ENCODE results near the gene CBLN1.

Gene CBLN1

DNA sequence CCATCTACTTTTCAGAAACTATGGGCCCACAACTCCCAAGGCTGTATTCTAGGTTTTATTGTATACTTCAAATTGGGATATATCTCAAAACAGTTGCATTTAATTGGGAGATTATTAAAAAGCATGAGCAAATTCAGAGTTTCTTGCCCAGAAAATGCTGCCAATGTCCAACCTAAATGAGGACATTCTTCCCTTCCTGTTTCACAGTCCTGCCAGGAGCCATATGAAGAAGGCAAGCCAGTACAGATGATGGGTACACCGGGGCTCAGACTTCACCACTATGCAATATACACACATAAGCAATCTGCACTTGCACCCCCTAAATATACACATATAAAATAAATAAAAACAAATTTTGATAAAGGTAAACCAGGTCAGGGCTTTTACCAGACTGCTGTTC, 34.0 kb upstream of the CBLN1 start:
- no peaks in the 10 kb centered on the region for H3K9me3 ChIP-seq
- H3K4me1 ChIP-seq (ENCODE audit: control insufficient read depth in 1 of 2, insufficient read depth in 1 of 2, low read depth in 1 of 2, low read length in 1 of 2), result no peaks in the 10 kb centered on the region
- TF ChIP-seq, protein P1, sequence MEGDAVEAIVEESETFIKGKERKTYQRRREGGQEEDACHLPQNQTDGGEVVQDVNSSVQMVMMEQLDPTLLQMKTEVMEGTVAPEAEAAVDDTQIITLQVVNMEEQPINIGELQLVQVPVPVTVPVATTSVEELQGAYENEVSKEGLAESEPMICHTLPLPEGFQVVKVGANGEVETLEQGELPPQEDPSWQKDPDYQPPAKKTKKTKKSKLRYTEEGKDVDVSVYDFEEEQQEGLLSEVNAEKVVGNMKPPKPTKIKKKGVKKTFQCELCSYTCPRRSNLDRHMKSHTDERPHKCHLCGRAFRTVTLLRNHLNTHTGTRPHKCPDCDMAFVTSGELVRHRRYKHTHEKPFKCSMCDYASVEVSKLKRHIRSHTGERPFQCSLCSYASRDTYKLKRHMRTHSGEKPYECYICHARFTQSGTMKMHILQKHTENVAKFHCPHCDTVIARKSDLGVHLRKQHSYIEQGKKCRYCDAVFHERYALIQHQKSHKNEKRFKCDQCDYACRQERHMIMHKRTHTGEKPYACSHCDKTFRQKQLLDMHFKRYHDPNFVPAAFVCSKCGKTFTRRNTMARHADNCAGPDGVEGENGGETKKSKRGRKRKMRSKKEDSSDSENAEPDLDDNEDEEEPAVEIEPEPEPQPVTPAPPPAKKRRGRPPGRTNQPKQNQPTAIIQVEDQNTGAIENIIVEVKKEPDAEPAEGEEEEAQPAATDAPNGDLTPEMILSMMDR (IDR thresholded peaks at IDR 0.05), result no peak
- no peak overlapping the region for H3K27ac ChIP-seq
- peaks cover 19% of the 10 kb centered on the region for H3K27me3 ChIP-seq
- H3K4me3 ChIP-seq (ENCODE audit: low read depth in 1 of 2, low read length in 1 of 2), result no peak overlapping the region
- no peaks in the 10 kb centered on the region for H3K36me3 ChIP-seq

DNA sequence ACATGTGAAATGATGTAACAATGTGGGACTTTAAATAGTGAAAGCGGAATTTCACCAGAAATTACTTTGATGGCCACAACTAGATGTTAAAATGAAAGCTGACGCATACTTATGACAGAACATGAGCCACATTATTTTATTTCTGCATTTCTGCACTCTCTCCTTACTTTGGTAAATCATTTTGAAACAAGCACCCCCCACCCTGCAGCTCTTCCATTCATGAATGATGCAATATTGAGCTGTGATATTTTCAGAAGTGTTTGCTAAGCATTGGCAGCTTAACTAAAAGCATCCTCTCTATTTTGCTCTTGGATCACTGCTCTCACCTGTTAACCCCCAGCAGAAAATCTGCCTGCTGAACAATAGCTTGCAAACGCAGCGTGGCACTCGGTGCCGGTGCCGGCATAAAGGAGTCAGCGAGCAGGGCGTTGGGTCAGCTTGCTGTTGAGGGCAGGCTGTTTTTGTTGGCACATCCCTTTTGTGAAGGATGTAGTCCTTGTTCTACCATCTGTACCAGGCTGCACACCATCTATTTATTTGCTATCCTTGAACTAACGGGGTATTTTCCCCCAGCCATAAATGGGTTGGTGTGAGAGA, 30.8 kb upstream of the CBLN1 start:
- peaks cover 30% of the 10 kb centered on the region for H3K27me3 ChIP-seq
- no peaks in the 10 kb centered on the region for H3K36me3 ChIP-seq
- TF ChIP-seq, protein P1 (IDR thresholded peaks at IDR 0.05), result no peak
- H3K4me3 ChIP-seq (ENCODE audit: low read depth in 1 of 2, low read length in 1 of 2), result no peak overlapping the region
- H3K9me3 ChIP-seq, result no peaks in the 10 kb centered on the region
- no peak overlapping the region for H3K27ac ChIP-seq
- no peaks in the 10 kb centered on the region for H3K4me1 ChIP-seq (ENCODE audit: control insufficient read depth in 1 of 2, insufficient read depth in 1 of 2, low read depth in 1 of 2, low read length in 1 of 2)

DNA sequence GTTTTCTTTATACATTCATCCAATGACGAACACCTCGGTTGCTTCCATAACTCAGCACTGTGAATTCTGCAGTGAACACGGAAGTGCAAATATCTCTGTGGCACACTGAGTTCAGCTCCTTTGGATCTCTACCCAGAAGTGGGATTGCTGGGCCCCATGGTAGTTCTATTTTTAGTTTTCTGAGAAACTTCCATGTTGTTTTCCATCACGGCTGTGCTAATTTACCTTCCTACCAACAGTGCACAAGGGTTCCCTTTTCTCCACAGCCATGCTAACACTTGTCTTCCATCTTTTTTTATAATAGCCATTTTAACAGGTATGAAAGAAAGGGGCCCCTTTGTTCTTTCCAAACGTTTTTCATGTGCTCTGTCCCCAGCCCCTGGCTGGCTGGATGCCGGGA, 30.2 kb upstream of the CBLN1 start:
- no peaks in the 10 kb centered on the region for H3K36me3 ChIP-seq
- H3K27ac ChIP-seq, result no peak overlapping the region
- H3K4me1 ChIP-seq (ENCODE audit: control insufficient read depth in 1 of 2, insufficient read depth in 1 of 2, low read depth in 1 of 2, low read length in 1 of 2), result no peaks in the 10 kb centered on the region
- H3K27me3 ChIP-seq, result peaks cover 30% of the 10 kb centered on the region
- H3K9me3 ChIP-seq, result no peaks in the 10 kb centered on the region
- no peak overlapping the region for H3K4me3 ChIP-seq (ENCODE audit: low read depth in 1 of 2, low read length in 1 of 2)
- TF ChIP-seq, protein P1 (IDR thresholded peaks at IDR 0.05), result no peak

DNA sequence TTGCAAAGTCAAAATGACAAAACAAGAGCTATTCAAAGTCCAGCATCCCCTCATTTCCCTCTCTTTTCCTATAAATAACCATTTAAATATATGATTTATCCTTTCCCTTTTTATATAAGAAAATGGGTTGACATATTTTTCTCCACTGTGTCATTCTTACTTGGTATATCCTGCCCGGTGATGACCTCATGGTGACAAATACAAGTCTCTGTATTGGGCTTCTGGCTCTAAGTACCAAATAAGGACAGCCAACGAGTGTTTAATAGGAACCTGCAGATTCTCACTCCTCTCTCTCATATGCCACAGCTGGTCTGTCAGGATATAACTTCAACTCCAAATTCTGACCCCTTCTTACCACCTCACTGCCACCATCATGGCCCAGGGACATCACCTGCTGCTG, 25.5 kb upstream of the CBLN1 start:
- Histone ChIP-seq H3K9me3 (no peaks in the 10 kb centered on the region), H3K27ac (no peak overlapping the region), H3K27me3 (peaks cover 37% of the 10 kb centered on the region), H3K4me1 (ENCODE audit: control insufficient read depth in 1 of 2, insufficient read depth in 1 of 2, low read depth in 1 of 2, low read length in 1 of 2) (no peaks in the 10 kb centered on the region), H3K36me3 (no peaks in the 10 kb centered on the region), H3K4me3 (ENCODE audit: low read depth in 1 of 2, low read length in 1 of 2) (no peak overlapping the region)
- TF ChIP-seq, protein P1 (IDR thresholded peaks at IDR 0.05), result no peak

DNA sequence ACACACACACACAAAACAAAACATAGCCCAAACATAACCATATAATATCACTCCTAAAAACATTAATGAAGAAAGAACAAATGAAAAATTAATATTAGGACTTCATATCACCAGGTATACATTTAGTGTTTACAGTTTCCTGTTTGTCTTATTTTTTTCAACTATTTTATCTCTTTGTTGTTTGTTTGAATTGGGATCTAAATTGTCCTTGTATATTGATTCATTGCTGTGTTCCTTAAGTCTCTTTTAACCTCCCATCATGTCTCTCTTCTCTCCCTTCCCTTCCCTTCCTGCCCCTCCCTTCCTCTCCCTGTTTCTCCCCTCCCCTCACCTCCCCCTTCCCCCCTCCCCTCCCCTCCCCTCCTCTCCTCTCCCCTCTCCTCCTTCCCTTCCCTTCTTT, 23.8 kb upstream of the CBLN1 start:
- no peak overlapping the region for H3K27ac ChIP-seq
- H3K9me3 ChIP-seq, result no peaks in the 10 kb centered on the region
- TF ChIP-seq, protein P1 (IDR thresholded peaks at IDR 0.05), result no peak
- no peaks in the 10 kb centered on the region for H3K4me1 ChIP-seq (ENCODE audit: control insufficient read depth in 1 of 2, insufficient read depth in 1 of 2, low read depth in 1 of 2, low read length in 1 of 2)
- peaks cover 30% of the 10 kb centered on the region for H3K27me3 ChIP-seq
- no peaks in the 10 kb centered on the region for H3K36me3 ChIP-seq
- H3K4me3 ChIP-seq (ENCODE audit: low read depth in 1 of 2, low read length in 1 of 2), result no peak overlapping the region

DNA sequence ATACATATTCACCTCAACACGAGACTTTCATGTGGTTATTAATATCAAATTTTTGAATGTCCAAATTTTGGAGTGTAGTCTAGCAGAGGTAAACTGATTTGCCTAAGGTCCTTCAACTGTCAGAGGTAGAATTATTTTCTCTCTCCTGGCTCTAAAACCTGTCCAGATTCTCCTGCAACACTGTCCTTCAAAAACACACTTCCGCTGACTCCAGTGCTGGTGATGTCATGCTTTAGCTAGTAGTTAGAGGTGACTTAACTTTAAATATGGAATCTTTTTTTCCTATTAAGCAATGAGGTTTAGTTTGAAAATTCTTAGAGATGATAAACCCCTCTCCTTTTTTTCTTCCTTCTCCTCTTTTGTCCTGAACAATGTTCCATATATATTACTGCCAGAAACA, 10.8 kb upstream of the CBLN1 start:
- H3K4me1 ChIP-seq (ENCODE audit: control insufficient read depth in 1 of 2, insufficient read depth in 1 of 2, low read depth in 1 of 2, low read length in 1 of 2), result no peaks in the 10 kb centered on the region
- H3K4me3 ChIP-seq (ENCODE audit: low read depth in 1 of 2, low read length in 1 of 2), result no peak overlapping the region
- TF ChIP-seq, protein P1 (IDR thresholded peaks at IDR 0.05), result no peak
- H3K36me3 ChIP-seq, result no peaks in the 10 kb centered on the region
- peaks cover 72% of the 10 kb centered on the region for H3K27me3 ChIP-seq
- H3K27ac ChIP-seq, result no peak overlapping the region
- no peaks in the 10 kb centered on the region for H3K9me3 ChIP-seq
